HCT116 (cell line): ENCODE data around the gene ARL13B.

Experiments used
- CBX3 ChIP-seq: IDR thresholded peaks from 2 replicates; pipeline ENCODE4 v1.6.1; 2012; ENCODE audit warnings: low read depth
- CEBPB ChIP-seq: IDR thresholded peaks from 2 replicates; pipeline ENCODE4 v1.6.1; 2012; ENCODE audit warnings: low read depth
- EGR1 ChIP-seq: IDR thresholded peaks from 2 replicates; pipeline ENCODE4 v1.6.1; 2012; ENCODE audit warnings: low read depth
- EZH2 ChIP-seq: fragments of 200-600 bp; sonication (generic); IDR thresholded peaks from 2 replicates; pipeline ENCODE4 v1.6.1; 2017; ENCODE audit warnings: antibody characterized with exemption, mixed run types
- EZH2phosphoT487 ChIP-seq: fragments of 200-600 bp; IDR thresholded peaks from 2 replicates; pipeline ENCODE4 v1.6.1; 2018; ENCODE audit warnings: antibody characterized with exemption, borderline replicate concordance
- POLR2A ChIP-seq: IDR thresholded peaks from 2 replicates; pipeline ENCODE4 v1.7.0; 2011; ENCODE audit warnings: borderline replicate concordance; ENCODE audit not compliant: insufficient read depth, insufficient read length; ENCODE audit errors: extremely low read depth
- RAD21 ChIP-seq: IDR thresholded peaks from 2 replicates; pipeline ENCODE4 v1.6.1; 2012; ENCODE audit warnings: low read depth, mild to moderate bottlenecking
- SIN3A ChIP-seq: IDR thresholded peaks from 2 replicates; pipeline ENCODE4 v1.6.1; 2012; ENCODE audit warnings: low read depth
- SP1 ChIP-seq: IDR thresholded peaks from 2 replicates; pipeline ENCODE4 v1.6.1; 2012; ENCODE audit warnings: low read depth
- SRF ChIP-seq: IDR thresholded peaks from 2 replicates; pipeline ENCODE4 v1.6.1; 2012; ENCODE audit warnings: low read depth
- TCF7L2 ChIP-seq: IDR thresholded peaks from 2 replicates; pipeline ENCODE4 v1.7.0; 2011; ENCODE audit warnings: borderline replicate concordance, inconsistent platforms; ENCODE audit not compliant: insufficient read depth, insufficient read length; ENCODE audit errors: extremely low read depth
- TF ChIP-seq, protein P1 (sequence below), 3 experiments: fragments of 200-600 bp in 1 of 3; sonication (generic) in 1 of 3; IDR thresholded peaks in 2 of 3; conservative IDR thresholded peaks in 1 of 3; 2 replicates each; pipeline ENCODE4 v1.5.1; 2012 to 2017; ENCODE audit warnings: low read depth in 2 of 3, low read length in 2 of 3, antibody characterized with exemption in 1 of 3, borderline replicate concordance in 1 of 3, control low read depth in 1 of 3, mild to moderate bottlenecking in 1 of 3, mixed read lengths in 1 of 3, mixed run types in 1 of 3, moderate library complexity in 1 of 3; ENCODE audit not compliant: insufficient read depth in 1 of 3
- TF ChIP-seq, protein P2 (sequence below): IDR thresholded peaks from 2 replicates; pipeline ENCODE4 v1.6.1; 2012
- TF ChIP-seq, protein P3 (sequence below): IDR thresholded peaks from 2 replicates; pipeline ENCODE4 v1.6.1; 2012

DNA sequence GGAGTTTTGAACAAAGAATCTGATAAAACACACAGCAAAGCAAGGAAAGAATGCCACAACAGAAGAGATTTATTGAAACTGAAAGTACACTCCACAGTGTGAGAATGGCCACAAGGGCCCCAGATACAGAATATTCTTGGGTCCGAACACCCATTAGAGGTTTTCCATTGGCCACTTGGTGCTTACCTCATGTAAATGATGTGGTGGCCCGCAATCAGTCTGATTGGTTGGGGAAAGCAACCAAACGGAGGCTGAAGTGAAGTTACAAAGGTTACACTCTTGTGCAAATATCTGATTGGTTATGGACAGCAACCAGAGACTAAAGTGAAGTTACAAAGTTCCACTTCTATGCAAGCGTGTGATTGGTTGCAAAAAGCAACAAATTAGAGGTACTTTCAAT is 103.3 kb downstream of the ARL13B start:
- TF ChIP-seq TCF7L2 (no peak), POLR2A (no peak), EZH2 (no peak), CEBPB (no peak), RAD21 (no peak), EZH2phosphoT487 (no peak), SRF (no peak), SP1 (no peak), CBX3 (no peak), EGR1 (no peak), SIN3A (no peak)
- TF ChIP-seq, protein P1, sequence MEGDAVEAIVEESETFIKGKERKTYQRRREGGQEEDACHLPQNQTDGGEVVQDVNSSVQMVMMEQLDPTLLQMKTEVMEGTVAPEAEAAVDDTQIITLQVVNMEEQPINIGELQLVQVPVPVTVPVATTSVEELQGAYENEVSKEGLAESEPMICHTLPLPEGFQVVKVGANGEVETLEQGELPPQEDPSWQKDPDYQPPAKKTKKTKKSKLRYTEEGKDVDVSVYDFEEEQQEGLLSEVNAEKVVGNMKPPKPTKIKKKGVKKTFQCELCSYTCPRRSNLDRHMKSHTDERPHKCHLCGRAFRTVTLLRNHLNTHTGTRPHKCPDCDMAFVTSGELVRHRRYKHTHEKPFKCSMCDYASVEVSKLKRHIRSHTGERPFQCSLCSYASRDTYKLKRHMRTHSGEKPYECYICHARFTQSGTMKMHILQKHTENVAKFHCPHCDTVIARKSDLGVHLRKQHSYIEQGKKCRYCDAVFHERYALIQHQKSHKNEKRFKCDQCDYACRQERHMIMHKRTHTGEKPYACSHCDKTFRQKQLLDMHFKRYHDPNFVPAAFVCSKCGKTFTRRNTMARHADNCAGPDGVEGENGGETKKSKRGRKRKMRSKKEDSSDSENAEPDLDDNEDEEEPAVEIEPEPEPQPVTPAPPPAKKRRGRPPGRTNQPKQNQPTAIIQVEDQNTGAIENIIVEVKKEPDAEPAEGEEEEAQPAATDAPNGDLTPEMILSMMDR (IDR thresholded peaks at IDR 0.05 in 2 of 3, conservative IDR thresholded peaks at IDR 0.05 in 1 of 3; ENCODE audit: borderline replicate concordance in 1 of 3, insufficient read depth in 1 of 3, low read depth in 2 of 3, low read length in 2 of 3), result no peak
- TF ChIP-seq, protein P2, sequence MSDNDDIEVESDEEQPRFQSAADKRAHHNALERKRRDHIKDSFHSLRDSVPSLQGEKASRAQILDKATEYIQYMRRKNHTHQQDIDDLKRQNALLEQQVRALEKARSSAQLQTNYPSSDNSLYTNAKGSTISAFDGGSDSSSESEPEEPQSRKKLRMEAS, result no peak
- TF ChIP-seq, protein P3, sequence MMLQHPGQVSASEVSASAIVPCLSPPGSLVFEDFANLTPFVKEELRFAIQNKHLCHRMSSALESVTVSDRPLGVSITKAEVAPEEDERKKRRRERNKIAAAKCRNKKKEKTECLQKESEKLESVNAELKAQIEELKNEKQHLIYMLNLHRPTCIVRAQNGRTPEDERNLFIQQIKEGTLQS, result no peak
